K562 (cell line): ENCODE results near the gene RINT1. TPM values are rescaled to one million over a fixed set of nuclear protein-coding genes. Genes with fewer than 3 reads are reported as not detected.

Experiments
- ATF6 ChIP-seq: sonication (generic); formaldehyde crosslinking; IDR thresholded peaks from 2 replicates; pipeline ENCODE4 v1.4.0; 2020; ENCODE audit warnings: mild to moderate bottlenecking, missing genetic modification reagents
- CREB5 ChIP-seq: fragments of 250-450 bp; sonication (Bioruptor Pico); IDR thresholded peaks from 2 replicates; pipeline ENCODE4 v1.5.0; 2020; ENCODE audit warnings: mild to moderate bottlenecking
- CTCFL ChIP-seq: IDR thresholded peaks from 2 replicates; pipeline ENCODE4 v1.6.1; 2011; ENCODE audit warnings: borderline replicate concordance, low read depth, mild to moderate bottlenecking, moderate library complexity, low read length; ENCODE audit not compliant: insufficient read depth, poor library complexity, severe bottlenecking
- HMG20B ChIP-seq: fragments of 250-450 bp; sonication (Bioruptor Pico); IDR thresholded peaks from 2 replicates; pipeline ENCODE4 v1.5.0; 2021; ENCODE audit warnings: mild to moderate bottlenecking
- NFYB ChIP-seq: IDR thresholded peaks from 2 replicates; pipeline ENCODE4 v1.6.1; 2011; ENCODE audit warnings: mild to moderate bottlenecking, moderate library complexity; ENCODE audit not compliant: insufficient read length; ENCODE audit errors: extremely low read depth
- SMARCE1 ChIP-seq: fragments of 450-650 bp; IDR thresholded peaks from 2 replicates; pipeline ENCODE4 v1.7.1; 2016; ENCODE audit warnings: mild to moderate bottlenecking
- TBL1XR1 ChIP-seq, 2 experiments: IDR thresholded peaks; 2 replicates each; pipeline ENCODE4 v1.6.1; 2012; ENCODE audit warnings: improper control_type of control experiment in 2 of 2, low read length in 2 of 2, mild to moderate bottlenecking in 1 of 2
- TCF7 ChIP-seq: sonication (generic); IDR thresholded peaks from 2 replicates; pipeline ENCODE4 v1.6.1; 2016; ENCODE audit warnings: antibody characterized with exemption, borderline replicate concordance
- TGIF2 ChIP-seq: sonication (generic); formaldehyde crosslinking; IDR thresholded peaks from 2 replicates; pipeline ENCODE4 v1.8.1; 2022; ENCODE audit warnings: mild to moderate bottlenecking, missing genetic modification reagents, moderate library complexity
- U2AF1 ChIP-seq: fragments of 200-400 bp; formaldehyde crosslinking; optimal IDR thresholded peaks from 2 replicates; pipeline ENCODE3; 2017; ENCODE audit warnings: mild to moderate bottlenecking, low read depth, low read length, moderate library complexity
- ZNF212 ChIP-seq: fragments of 450-650 bp; formaldehyde crosslinking; IDR thresholded peaks from 2 replicates; pipeline ENCODE4 v1.4.0; 2020; ENCODE audit warnings: mild to moderate bottlenecking
- ZNF395 ChIP-seq: fragments of 200-800 bp; sonication (Bioruptor generic); IDR thresholded peaks from 2 replicates; pipeline ENCODE4 v1.6.1; 2017; ENCODE audit warnings: missing genetic modification characterization, missing compliant biosample characterization
- ZZZ3 ChIP-seq: fragments of 450-650 bp; IDR thresholded peaks from 2 replicates; pipeline ENCODE4 v1.6.1; 2016; ENCODE audit warnings: antibody characterized with exemption, mild to moderate bottlenecking, moderate library complexity
- polyA plus RNA-seq, 8 experiments: library from polyadenylated mRNA; depleted of rRNA in 4 of 8; stranded (reverse) in 5 of 8; unstranded in 3 of 8; fragments of >200 nt; fragmentation: Nextera tagmentation in 2 of 8; fragmentation: Illumina TruSeq in 1 of 8; extraction: Ambion mirVana in 2 of 8; extraction: Trizol in 1 of 8; gene quantifications; 2 replicates each; pipeline versions ENCODE4 v1.2.1 to v1.2.3, GENCODE V29; 2011 to 2014; ENCODE audit warnings: inconsistent platforms in 1 of 8, missing spikeins in 1 of 8
- total RNA-seq, 7 experiments: library from RNA; depleted of rRNA in 6 of 7; stranded (reverse); fragments of >200 nt in 6 of 7; fragmentation: Illumina TruSeq in 2 of 7; extraction: Trizol in 2 of 7; gene quantifications; 2 replicates each; pipeline versions ENCODE4 v1.2.1 to v1.2.3, GENCODE V29; 2011 to 2021; ENCODE audit warnings: low replicate concordance in 1 of 7
- TF ChIP-seq, protein P1 (sequence below), 3 experiments: fragments of 200-800 bp in 1 of 3; sonication (Bioruptor generic) in 1 of 3; sonication (generic) in 1 of 3; formaldehyde crosslinking in 1 of 3; IDR thresholded peaks; 2 replicates each; pipeline versions ENCODE4 v1.6.1 to v1.8.0; 2016 to 2022; ENCODE audit warnings: mild to moderate bottlenecking in 2 of 3, missing compliant biosample characterization in 2 of 3, missing genetic modification characterization in 2 of 3, missing genetic modification reagents in 1 of 3
- TF ChIP-seq, protein P2 (sequence below): fragments of 250-450 bp; sonication (Bioruptor Pico); IDR thresholded peaks from 2 replicates; pipeline ENCODE4 v1.8.0; 2021; ENCODE audit warnings: moderate library complexity, mild to moderate bottlenecking, inconsistent platforms

The RINT1 gene
- total and polyA plus RNA-seq, 9 of the 15 experiments (the other 6 are each of a cell fraction or from before 2014, with no cell fraction given): 21.3 to 74.3 (median 27.4) TPM

GRCh38 chr7:105487579-105488571 is 44.1 kb upstream of the RINT1 start (continued):
- TF ChIP-seq HMG20B (no peak), ZNF212 (CRISPR knock-in tag) (no peak), CREB5 (CRISPR knock-in tag) (no peak), U2AF1 (no peak), CTCFL (no peak), TGIF2 (CRISPR knock-in tag) (no peak), ZNF395 (CRISPR knock-in tag) (no peak), ATF6 (CRISPR knock-in tag) (no peak), TBL1XR1 (IDR thresholded peaks at IDR 0.05; ENCODE audit: low read length in 2 of 2) (no peak; a peak in 1 of 4 replicates), NFYB (no peak), TCF7 (no peak), SMARCE1 (peak; percentile 84), ZZZ3 (no peak)
- TF ChIP-seq, protein P1, sequence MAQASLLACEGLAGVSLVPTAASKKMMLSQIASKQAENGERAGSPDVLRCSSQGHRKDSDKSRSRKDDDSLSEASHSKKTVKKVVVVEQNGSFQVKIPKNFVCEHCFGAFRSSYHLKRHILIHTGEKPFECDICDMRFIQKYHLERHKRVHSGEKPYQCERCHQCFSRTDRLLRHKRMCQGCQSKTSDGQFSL (CRISPR knock-in tag; IDR thresholded peaks at IDR 0.05): no peak
- TF ChIP-seq, protein P1 (tag; IDR thresholded peaks at IDR 0.05): no peak
- TF ChIP-seq, protein P2, sequence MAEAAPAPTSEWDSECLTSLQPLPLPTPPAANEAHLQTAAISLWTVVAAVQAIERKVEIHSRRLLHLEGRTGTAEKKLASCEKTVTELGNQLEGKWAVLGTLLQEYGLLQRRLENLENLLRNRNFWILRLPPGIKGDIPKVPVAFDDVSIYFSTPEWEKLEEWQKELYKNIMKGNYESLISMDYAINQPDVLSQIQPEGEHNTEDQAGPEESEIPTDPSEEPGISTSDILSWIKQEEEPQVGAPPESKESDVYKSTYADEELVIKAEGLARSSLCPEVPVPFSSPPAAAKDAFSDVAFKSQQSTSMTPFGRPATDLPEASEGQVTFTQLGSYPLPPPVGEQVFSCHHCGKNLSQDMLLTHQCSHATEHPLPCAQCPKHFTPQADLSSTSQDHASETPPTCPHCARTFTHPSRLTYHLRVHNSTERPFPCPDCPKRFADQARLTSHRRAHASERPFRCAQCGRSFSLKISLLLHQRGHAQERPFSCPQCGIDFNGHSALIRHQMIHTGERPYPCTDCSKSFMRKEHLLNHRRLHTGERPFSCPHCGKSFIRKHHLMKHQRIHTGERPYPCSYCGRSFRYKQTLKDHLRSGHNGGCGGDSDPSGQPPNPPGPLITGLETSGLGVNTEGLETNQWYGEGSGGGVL (CRISPR knock-in tag): no peak
